ENCODE results near the gene C11orf58. TPM values are rescaled to one million over a fixed set of nuclear protein-coding genes. Genes with fewer than 3 reads are reported as not detected.

The C11orf58 gene
- total RNA-seq, 2 experiments from 2014 or later = 114 to 133 TPM

DNA sequence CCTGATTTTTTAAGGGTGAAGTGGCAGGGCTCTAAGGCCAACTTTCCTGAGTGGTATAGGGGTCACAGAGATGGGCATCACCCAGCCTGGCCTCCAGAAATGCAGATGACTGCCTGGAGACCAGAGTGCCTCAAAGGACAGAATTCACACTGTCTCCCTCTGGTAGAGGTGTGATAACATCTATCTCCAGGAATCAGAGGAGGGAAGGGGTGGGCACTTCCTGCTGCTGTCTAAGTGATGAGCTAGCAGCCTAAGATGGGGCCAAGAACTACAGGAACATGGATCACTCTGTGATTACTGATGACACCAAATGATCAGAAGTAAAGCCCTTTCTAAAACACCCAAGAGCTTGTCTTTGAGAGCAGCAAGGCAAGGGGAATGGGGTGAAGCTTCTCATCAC is 61.9 kb downstream of the C11orf58 start:
- Mint-ChIP-seq H3K36me3 (ENCODE audit: low read depth) (no peaks in the 10 kb centered on the region), H3K4me3 (no peak overlapping the region), H3K27ac (no peak overlapping the region), H3K27me3 (no peaks in the 10 kb centered on the region), H3K4me1 (ENCODE audit: low read depth) (peaks cover 14% of the 10 kb centered on the region), H3K9me3 (no peaks in the 10 kb centered on the region)
- ATAC-seq (no peak), DNase-seq (no peak)
- POLR2A ChIA-PET = interaction anchor here (0.7 to 1.3 kb wide), 2 partner anchors 11 to 20 kb away, joined by 3 read pairs; no protein-coding TSS in a partner anchor
- intact Hi-C loops (cut with micrococcal nuclease) = no loop called here
- TF ChIP-seq, protein P1, sequence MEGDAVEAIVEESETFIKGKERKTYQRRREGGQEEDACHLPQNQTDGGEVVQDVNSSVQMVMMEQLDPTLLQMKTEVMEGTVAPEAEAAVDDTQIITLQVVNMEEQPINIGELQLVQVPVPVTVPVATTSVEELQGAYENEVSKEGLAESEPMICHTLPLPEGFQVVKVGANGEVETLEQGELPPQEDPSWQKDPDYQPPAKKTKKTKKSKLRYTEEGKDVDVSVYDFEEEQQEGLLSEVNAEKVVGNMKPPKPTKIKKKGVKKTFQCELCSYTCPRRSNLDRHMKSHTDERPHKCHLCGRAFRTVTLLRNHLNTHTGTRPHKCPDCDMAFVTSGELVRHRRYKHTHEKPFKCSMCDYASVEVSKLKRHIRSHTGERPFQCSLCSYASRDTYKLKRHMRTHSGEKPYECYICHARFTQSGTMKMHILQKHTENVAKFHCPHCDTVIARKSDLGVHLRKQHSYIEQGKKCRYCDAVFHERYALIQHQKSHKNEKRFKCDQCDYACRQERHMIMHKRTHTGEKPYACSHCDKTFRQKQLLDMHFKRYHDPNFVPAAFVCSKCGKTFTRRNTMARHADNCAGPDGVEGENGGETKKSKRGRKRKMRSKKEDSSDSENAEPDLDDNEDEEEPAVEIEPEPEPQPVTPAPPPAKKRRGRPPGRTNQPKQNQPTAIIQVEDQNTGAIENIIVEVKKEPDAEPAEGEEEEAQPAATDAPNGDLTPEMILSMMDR (IDR thresholded peaks at IDR 0.05) = no peak
- CTCF ChIA-PET = interaction anchor here (1.0 to 5.1 kb wide), 3 partner anchors 13 to 263 kb away, joined by 3 to 48 read pairs (median 4); no protein-coding TSS in a partner anchor

DNA sequence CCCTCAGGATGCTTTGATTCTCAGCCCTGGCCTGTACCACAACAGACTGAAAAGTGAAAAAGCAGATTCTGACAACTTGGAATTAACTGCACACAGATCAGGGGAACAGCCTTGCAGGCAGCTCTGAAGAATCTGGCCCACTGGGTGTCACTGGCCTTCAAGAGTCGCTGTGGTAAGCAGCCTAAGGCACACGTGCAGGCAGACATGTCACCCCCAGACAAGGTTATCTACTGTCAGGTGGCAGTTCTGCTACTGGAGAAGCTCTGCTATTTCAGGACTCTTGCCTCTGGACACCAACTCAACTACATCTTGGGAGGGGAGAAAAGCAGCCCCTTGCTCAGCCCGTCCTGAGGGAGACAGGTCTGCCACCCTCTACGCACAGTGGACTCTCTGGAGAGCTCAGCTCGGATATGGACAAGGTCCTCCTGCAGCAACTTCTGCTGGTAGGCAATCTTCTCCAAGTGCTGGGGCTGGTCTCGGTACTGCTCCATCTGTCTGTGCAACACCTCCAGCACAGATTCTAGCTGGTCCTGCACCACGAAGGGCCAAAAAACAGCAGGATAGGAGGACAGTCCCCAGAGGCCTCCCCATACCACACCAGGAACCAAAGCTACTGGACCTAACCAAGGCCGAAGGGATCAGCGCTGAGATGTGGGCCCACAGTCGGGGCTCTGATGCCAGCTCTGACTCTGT is 63.0 kb downstream of the C11orf58 start:
- ChIA-PET POLR2A (interaction anchor here (1.0 kb wide), 1 partner anchor 53 kb away, joined by 3 read pairs; no protein-coding TSS in a partner anchor), CTCF (interaction anchor here (0.8 to 5.1 kb wide), 4 partner anchors 14 to 266 kb away, joined by 3 to 48 read pairs (median 6); no protein-coding TSS in a partner anchor)
- Mint-ChIP-seq H3K27ac (no peak overlapping the region), H3K4me1 (ENCODE audit: low read depth) (peaks cover 14% of the 10 kb centered on the region), H3K36me3 (ENCODE audit: low read depth) (no peaks in the 10 kb centered on the region), H3K9me3 (no peaks in the 10 kb centered on the region), H3K27me3 (no peaks in the 10 kb centered on the region), H3K4me3 (no peak overlapping the region)
- DNase-seq (no peak), ATAC-seq (no peak)
- TF ChIP-seq, protein P1 (IDR thresholded peaks at IDR 0.05) = no peak
- intact Hi-C loops (cut with micrococcal nuclease) = no loop called here

DNA sequence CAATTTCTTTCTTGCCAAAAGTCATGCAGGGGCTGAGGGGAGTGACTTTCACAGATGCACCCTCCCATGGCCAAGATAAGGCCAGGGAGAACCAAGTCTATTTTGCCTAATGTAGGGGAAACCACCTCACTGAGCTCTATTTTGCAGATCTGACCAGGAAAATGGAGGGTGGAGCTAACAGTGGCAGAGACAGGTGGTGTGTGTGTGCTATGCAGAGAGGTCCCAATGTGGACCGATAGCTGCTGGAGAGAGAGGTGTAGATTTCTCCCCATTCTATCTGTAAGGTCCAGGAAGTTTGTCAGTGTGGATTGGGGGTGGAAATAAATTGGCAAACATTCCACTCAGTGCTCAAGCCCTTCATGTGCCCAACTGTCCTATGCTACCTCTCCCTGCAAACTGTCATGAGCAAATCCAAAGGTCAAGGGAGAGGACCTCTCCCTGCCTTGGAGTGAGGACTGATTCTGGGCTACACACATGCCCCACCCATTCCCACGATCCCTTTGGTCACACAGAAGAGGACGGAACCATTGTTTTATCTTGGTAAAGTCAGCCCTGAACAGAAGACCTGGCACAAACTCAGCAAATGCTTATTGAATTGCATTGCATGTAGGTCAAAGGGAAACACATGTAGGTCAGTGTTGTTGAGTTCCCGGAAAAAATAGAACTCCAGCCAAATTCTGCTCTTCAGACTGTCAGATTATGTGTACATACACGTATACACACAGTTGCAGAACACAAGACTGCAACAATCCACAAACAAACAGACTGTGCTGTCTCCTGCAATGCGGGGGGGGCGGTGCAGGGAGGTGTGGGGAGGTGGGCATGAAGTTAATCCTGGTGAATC is 65.9 kb downstream of the C11orf58 start:
- H3K4me1 Mint-ChIP-seq (ENCODE audit: low read depth) = peaks cover 6% of the 10 kb centered on the region
- H3K27ac Mint-ChIP-seq = peak overlapping the region; percentile 30
- no peaks in the 10 kb centered on the region for H3K27me3 Mint-ChIP-seq
- ATAC-seq = no peak
- H3K9me3 Mint-ChIP-seq = no peaks in the 10 kb centered on the region
- ChIA-PET CTCF (interaction anchor here (1.0 to 3.4 kb wide), 3 partner anchors 16 to 18 kb away, joined by 3 to 16 read pairs (median 10); no protein-coding TSS in a partner anchor), POLR2A (no interaction called here)
- no peak overlapping the region for H3K4me3 Mint-ChIP-seq
- TF ChIP-seq, protein P1 (IDR thresholded peaks at IDR 0.05) = no peak
- intact Hi-C loops (cut with micrococcal nuclease) = no loop called here
- no peak for DNase-seq
- no peaks in the 10 kb centered on the region for H3K36me3 Mint-ChIP-seq (ENCODE audit: low read depth)

DNA sequence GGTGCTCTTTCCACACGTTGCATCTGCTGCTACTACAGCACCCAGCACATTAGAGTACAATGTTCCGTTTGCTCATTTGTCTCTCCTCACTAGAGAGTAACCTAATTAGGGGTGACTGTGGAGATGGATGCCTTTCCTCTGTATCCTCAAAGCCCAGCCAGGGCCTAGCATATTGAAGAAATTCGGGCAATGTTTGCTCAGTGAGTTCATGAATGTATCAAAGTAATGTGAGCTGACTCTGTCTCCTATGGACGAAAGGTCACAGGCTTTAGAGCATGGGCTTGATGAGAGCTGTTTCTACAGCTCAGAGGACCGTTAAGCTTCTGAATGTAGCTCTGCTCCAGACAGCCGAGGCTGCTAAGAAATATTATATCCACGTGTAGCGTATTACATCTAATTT is 67.5 kb downstream of the C11orf58 start:
- TF ChIP-seq, protein P1 (IDR thresholded peaks at IDR 0.05) = no peak
- Mint-ChIP-seq H3K27me3 (no peaks in the 10 kb centered on the region), H3K9me3 (no peaks in the 10 kb centered on the region), H3K27ac (no peak overlapping the region), H3K4me1 (ENCODE audit: low read depth) (no peaks in the 10 kb centered on the region), H3K4me3 (no peak overlapping the region), H3K36me3 (ENCODE audit: low read depth) (no peaks in the 10 kb centered on the region)
- intact Hi-C loops (cut with micrococcal nuclease) = no loop called here
- ChIA-PET CTCF (interaction anchor here (1.8 to 3.4 kb wide), 2 partner anchors 14 to 20 kb away, joined by 10 to 16 read pairs; no protein-coding TSS in a partner anchor), POLR2A (no interaction called here)
- no peak for ATAC-seq
- DNase-seq = no peak
